Thyroid gland (tissue), 4 donors: ENCODE measurements around the gene GRIA1. TPM values are rescaled to one million over a fixed set of nuclear protein-coding genes. Genes with fewer than 3 reads are reported as not detected.

ENCODE experiments used
- DNase-seq, 2 donors: peaks; one replicate each; pipeline ENCODE4 v3.0.0-alpha.2; 2019
- H3K27ac ChIP-seq, 3 donors: fragments of 200-600 bp; sonication (generic); 1 replicate in 2 of 3; 2 replicates in 1 of 3; pipeline ENCODE4 v1.5.1; 2016 to 2019; ENCODE audit warnings: mild to moderate bottlenecking in 1 of 3, moderate library complexity in 1 of 3
- H3K27me3 ChIP-seq: fragments of 200-600 bp; sonication (generic); one replicate; pipeline ENCODE4 v1.5.1; 2019
- H3K36me3 ChIP-seq, 2 donors: fragments of 200-600 bp; sonication (generic); one replicate each; pipeline ENCODE4 v1.5.1; 2016 to 2019
- H3K4me1 ChIP-seq, 2 donors: fragments of 200-600 bp; sonication (generic); one replicate each; pipeline ENCODE4 v1.5.1; 2017 to 2019
- H3K4me3 ChIP-seq, 3 donors: fragments of 200-600 bp; sonication (generic); replicated peaks in 1 of 3; 1 replicate in 2 of 3; 2 replicates in 1 of 3; pipeline ENCODE4 v1.5.1; 2016; ENCODE audit warnings: mild to moderate bottlenecking in 1 of 3
- H3K9me3 ChIP-seq: fragments of 200-600 bp; sonication (generic); one replicate; pipeline ENCODE4 v1.5.1; 2017
- CTCF ChIP-seq, 6 experiments: fragments of 200-600 bp in 3 of 6; fragments of 450-650 bp in 3 of 6; sonication (generic) in 3 of 6; IDR thresholded peaks; one replicate each; pipeline ENCODE4 v1.5.1; 2016 to 2019; ENCODE audit warnings: antibody characterized with exemption in 6 of 6, mild to moderate bottlenecking in 2 of 6, inconsistent platforms in 1 of 6, moderate library complexity in 1 of 6
- POLR2A ChIP-seq, 2 donors: fragments of 450-650 bp; IDR thresholded peaks; one replicate each; pipeline ENCODE4 v1.6.1; 2017; ENCODE audit warnings: antibody characterized with exemption in 2 of 2, mild to moderate bottlenecking in 2 of 2, moderate library complexity in 1 of 2
- WGBS, 2 donors: methylation state at CpG; one replicate each; pipeline ENCODE4 v1.1.5; 2017; 5-methylcytosine and 5-hydroxymethylcytosine counted together
- intact Hi-C: fragments of 100-400 bp; cut with DNase I; formaldehyde crosslinking; loops from one replicate; pipeline ENCODE4 v1.15.1; 2023
- total RNA-seq, 4 donors: library from RNA; depleted of rRNA; stranded (reverse); fragments of >200 nt; gene quantifications; one replicate each; pipeline ENCODE4 v1.2.3, GENCODE V29; 2016

The GRIA1 gene
- total RNA-seq, 4 donors from 2014 or later = 0.21 to 2.6 (median 0.79) TPM

- H3K4me3 ChIP-seq = no peak overlapping the region
- TF ChIP-seq POLR2A (IDR thresholded peaks at IDR 0.05) = no peak
- TF ChIP-seq CTCF (IDR thresholded peaks at IDR 0.05) = no peak
- intact Hi-C loops = no loop called here
- DNase-seq = no peak
- peaks cover 0 to 4% of the 10 kb centered on the region in 2 donors for H3K4me1 ChIP-seq
- H3K27ac ChIP-seq = no peak overlapping the region
- H3K9me3 ChIP-seq = no peaks in the 10 kb centered on the region
- H3K36me3 ChIP-seq = no peaks in the 10 kb centered on the region
- H3K27me3 ChIP-seq = no peaks in the 10 kb centered on the region
Measured at GRCh38 chr5:153632748-153633290, 142.3 kb downstream of the GRIA1 start.

GRCh38 chr5:153636670-153637451 is 146.4 kb downstream of the GRIA1 start:
- Histone ChIP-seq H3K9me3 (no peaks in the 10 kb centered on the region), H3K4me3 (no peak overlapping the region), H3K27ac (no peak overlapping the region), H3K36me3 (no peaks in the 10 kb centered on the region), H3K4me1 (no peaks in the 10 kb centered on the region), H3K27me3 (no peaks in the 10 kb centered on the region)
- no peak for DNase-seq
- 71 to 89% methylated on average over 1 of the region's 1 CpG for WGBS, 2 donors
- no peak for TF ChIP-seq CTCF (IDR thresholded peaks at IDR 0.05)
- TF ChIP-seq POLR2A (IDR thresholded peaks at IDR 0.05) = no peak
- intact Hi-C loops = no loop called here

- H3K27me3 ChIP-seq = no peaks in the 10 kb centered on the region
- no peak overlapping the region for H3K27ac ChIP-seq
- H3K36me3 ChIP-seq = no peaks in the 10 kb centered on the region
- H3K9me3 ChIP-seq = no peaks in the 10 kb centered on the region
- TF ChIP-seq POLR2A (IDR thresholded peaks at IDR 0.05) (no peak), CTCF (IDR thresholded peaks at IDR 0.05) (no peak)
- no peak for DNase-seq
- no peak overlapping the region for H3K4me3 ChIP-seq
- intact Hi-C loops = no loop called here
- no peaks in the 10 kb centered on the region for H3K4me1 ChIP-seq
- 84 to 88% methylated on average over 2 of the region's 2 CpGs for WGBS, 2 donors
Measured at GRCh38 chr5:153640293-153640692, 149.8 kb downstream of the GRIA1 start.

- Histone ChIP-seq H3K36me3 (no peaks in the 10 kb centered on the region), H3K27me3 (no peaks in the 10 kb centered on the region), H3K4me1 (no peaks in the 10 kb centered on the region), H3K4me3 (no peak overlapping the region), H3K9me3 (no peaks in the 10 kb centered on the region), H3K27ac (no peak overlapping the region)
- 37 to 40% methylated on average over 4 of the region's 4 CpGs for WGBS, 2 donors
- intact Hi-C loops = no loop called here
- TF ChIP-seq POLR2A (IDR thresholded peaks at IDR 0.05) (no peak), CTCF (IDR thresholded peaks at IDR 0.05) (no peak)
- DNase-seq = no peak
Measured at GRCh38 chr5:153641183-153641688, 150.8 kb downstream of the GRIA1 start.

GRCh38 chr5:153654504-153655200 is 164.2 kb downstream of the GRIA1 start:
- Histone ChIP-seq H3K4me1 (no peaks in the 10 kb centered on the region), H3K36me3 (no peaks in the 10 kb centered on the region), H3K4me3 (no peak overlapping the region), H3K9me3 (no peaks in the 10 kb centered on the region), H3K27ac (no peak overlapping the region), H3K27me3 (no peaks in the 10 kb centered on the region)
- no peak for DNase-seq
- TF ChIP-seq POLR2A (IDR thresholded peaks at IDR 0.05) (no peak), CTCF (IDR thresholded peaks at IDR 0.05) (no peak)
- 89 to 93% methylated on average over 3 of the region's 3 CpGs for WGBS, 2 donors
- intact Hi-C loops = no loop called here
